ENCODE measurements around the gene OR14I1.

The OR14I1 gene

GRCh38 chr1:248702714-248703113 lies at the start of gene OR14I1:
OR14I1 (minus strand) TSS chr1:248702766.
- no peak for TF ChIP-seq JUND (IDR thresholded peaks at IDR 0.05; ENCODE audit: low read depth)
- no peak for DNase-seq (ENCODE audit: low read depth in 1 of 2, low spot score in 1 of 2)
- in situ Hi-C loops (cut with HindIII; ENCODE audit: low pct_unique_long_range_greater_than_20kb, low sequenced_read_pairs) = no loop called here

GRCh38 chr1:248751635-248752034 lies 49.1 kb upstream of the OR14I1 start:
- in situ Hi-C loops (cut with HindIII; ENCODE audit: low pct_unique_long_range_greater_than_20kb, low sequenced_read_pairs) = no loop called here
- DNase-seq (ENCODE audit: low read depth in 1 of 2, low spot score in 1 of 2) = no peak
- no peak for TF ChIP-seq JUND (IDR thresholded peaks at IDR 0.05; ENCODE audit: low read depth)

GRCh38 chr1:248751142-248751541 lies 48.6 kb upstream of the OR14I1 start:
- DNase-seq (ENCODE audit: low read depth in 1 of 2, low spot score in 1 of 2) = no peak
- in situ Hi-C loops (cut with HindIII; ENCODE audit: low pct_unique_long_range_greater_than_20kb, low sequenced_read_pairs) = no loop called here

DNA sequence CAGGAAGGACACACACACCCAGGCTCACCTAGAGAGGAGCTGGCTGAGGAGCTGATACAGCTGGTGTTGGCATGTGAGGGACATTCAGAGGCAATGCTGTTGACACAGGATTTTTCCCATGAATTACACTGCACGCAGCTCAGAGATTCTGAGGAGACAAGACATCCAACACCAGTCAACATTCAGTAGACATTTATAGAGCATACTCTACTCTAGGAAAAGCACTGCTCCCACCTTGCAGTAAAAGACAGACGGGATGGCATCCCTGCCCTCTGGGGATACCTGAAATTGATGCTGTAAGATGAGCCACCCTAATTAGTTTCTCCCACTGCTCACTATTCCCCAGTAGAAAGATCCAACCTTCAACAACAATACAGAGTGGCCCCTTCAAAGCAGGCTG lies 47.9 kb upstream of the OR14I1 start:
- no peak for TF ChIP-seq JUND (IDR thresholded peaks at IDR 0.05; ENCODE audit: low read depth)
- in situ Hi-C loops (cut with HindIII; ENCODE audit: low pct_unique_long_range_greater_than_20kb, low sequenced_read_pairs) = no loop called here
- no peak for DNase-seq (ENCODE audit: low read depth in 1 of 2, low spot score in 1 of 2)

More at GRCh38 chr1:248751142-248751541, 48.6 kb upstream of the OR14I1 start:
- TF ChIP-seq JUND (IDR thresholded peaks at IDR 0.05; ENCODE audit: low read depth) = no peak

DNA sequence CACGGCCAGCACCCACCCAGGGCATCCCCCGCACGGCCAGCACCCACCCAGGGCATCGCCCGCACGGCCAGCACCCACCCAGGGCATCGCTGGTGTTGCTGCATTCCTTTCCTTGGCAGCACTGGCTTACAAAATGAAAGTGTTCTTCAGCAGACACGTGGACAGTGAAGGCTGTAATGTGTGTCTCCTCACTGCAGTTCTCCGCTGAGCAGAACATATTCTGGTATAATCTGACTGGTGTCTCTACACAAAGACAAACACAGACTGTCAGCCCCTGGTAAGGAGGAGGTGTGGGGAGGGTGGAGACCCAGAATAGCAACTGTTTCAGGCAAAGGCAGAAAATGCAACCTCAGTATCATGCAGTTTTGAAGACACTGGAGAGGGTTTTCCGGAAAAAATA lies 45.6 kb upstream of the OR14I1 start:
- in situ Hi-C loops (cut with HindIII; ENCODE audit: low pct_unique_long_range_greater_than_20kb, low sequenced_read_pairs) = no loop called here
- TF ChIP-seq JUND (IDR thresholded peaks at IDR 0.05; ENCODE audit: low read depth) = no peak
- peak in 1 of 2 experiments; percentile 50 for DNase-seq (ENCODE audit: low read depth in 1 of 2, low spot score in 1 of 2)

- no peak for TF ChIP-seq JUND (IDR thresholded peaks at IDR 0.05; ENCODE audit: low read depth)
- in situ Hi-C loops (cut with HindIII; ENCODE audit: low pct_unique_long_range_greater_than_20kb, low sequenced_read_pairs) = no loop called here
- no peak for DNase-seq (ENCODE audit: low read depth in 1 of 2, low spot score in 1 of 2)
Measured at GRCh38 chr1:248740876-248741275, 38.3 kb upstream of the OR14I1 start.

- DNase-seq (ENCODE audit: low read depth in 1 of 2, low spot score in 1 of 2) = no peak
- no peak for TF ChIP-seq JUND (IDR thresholded peaks at IDR 0.05; ENCODE audit: low read depth)
- in situ Hi-C loops (cut with HindIII; ENCODE audit: low pct_unique_long_range_greater_than_20kb, low sequenced_read_pairs) = no loop called here
Measured at GRCh38 chr1:248739572-248740205, 37.1 kb upstream of the OR14I1 start.

- in situ Hi-C loops (cut with HindIII; ENCODE audit: low pct_unique_long_range_greater_than_20kb, low sequenced_read_pairs) = no loop called here
- TF ChIP-seq JUND (IDR thresholded peaks at IDR 0.05; ENCODE audit: low read depth) = no peak
- no peak for DNase-seq (ENCODE audit: low read depth in 1 of 2, low spot score in 1 of 2)
Measured at GRCh38 chr1:248737457-248737856, 34.9 kb upstream of the OR14I1 start.

- TF ChIP-seq JUND (IDR thresholded peaks at IDR 0.05; ENCODE audit: low read depth) = no peak
- in situ Hi-C loops (cut with HindIII; ENCODE audit: low pct_unique_long_range_greater_than_20kb, low sequenced_read_pairs) = no loop called here
- DNase-seq (ENCODE audit: low read depth in 1 of 2, low spot score in 1 of 2) = no peak
Measured at GRCh38 chr1:248736977-248737376, 34.4 kb upstream of the OR14I1 start.

GRCh38 chr1:248733566-248733965 lies 31.0 kb upstream of the OR14I1 start:
- in situ Hi-C loops (cut with HindIII; ENCODE audit: low pct_unique_long_range_greater_than_20kb, low sequenced_read_pairs) = no loop called here
- TF ChIP-seq JUND (IDR thresholded peaks at IDR 0.05; ENCODE audit: low read depth) = no peak
- no peak for DNase-seq (ENCODE audit: low read depth in 1 of 2, low spot score in 1 of 2)

DNA sequence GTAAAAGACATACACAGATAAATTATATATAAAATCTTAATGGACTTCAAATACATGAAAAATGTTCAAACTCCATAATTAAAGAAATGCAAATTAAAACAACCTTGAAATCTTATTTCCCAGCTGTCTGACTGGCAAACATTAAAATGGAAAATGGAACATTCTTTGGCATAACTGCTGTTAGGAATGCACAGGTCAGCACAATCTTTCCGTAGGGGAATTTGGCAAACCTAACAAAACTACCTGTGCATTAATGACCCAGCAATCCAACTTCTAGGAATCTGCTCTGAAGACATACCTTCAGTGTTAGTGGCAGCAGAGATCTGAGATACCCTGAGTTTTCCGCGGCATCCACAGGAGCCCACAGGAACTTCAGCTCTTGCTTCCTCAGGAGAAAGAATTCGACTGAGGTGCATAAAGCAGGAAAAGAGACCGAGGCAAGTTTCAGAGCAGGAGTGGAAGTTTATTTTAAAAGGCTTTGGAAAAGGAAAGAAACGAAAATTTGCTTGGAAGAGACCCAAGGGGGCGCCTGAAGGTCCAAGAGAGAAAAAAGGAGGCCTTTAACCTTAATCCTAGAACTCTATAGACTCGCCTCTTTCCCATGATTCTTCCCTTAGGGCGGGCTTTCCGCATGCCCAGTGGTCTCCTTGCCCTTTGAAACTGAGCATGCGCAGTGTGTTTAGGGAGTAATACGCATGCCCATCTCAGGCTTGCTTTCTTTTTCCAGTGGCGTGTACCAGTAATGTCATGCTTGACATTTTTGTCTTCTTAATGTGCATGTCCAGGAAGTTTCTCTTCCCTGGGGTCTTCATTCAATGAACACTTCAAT lies 28.2 kb upstream of the OR14I1 start:
- in situ Hi-C loops (cut with HindIII; ENCODE audit: low pct_unique_long_range_greater_than_20kb, low sequenced_read_pairs) = no loop called here
- no peak for TF ChIP-seq JUND (IDR thresholded peaks at IDR 0.05; ENCODE audit: low read depth)
- peak; percentile 61 to 89 for DNase-seq (ENCODE audit: low read depth in 1 of 2, low spot score in 1 of 2)

- in situ Hi-C loops (cut with HindIII; ENCODE audit: low pct_unique_long_range_greater_than_20kb, low sequenced_read_pairs) = no loop called here
- no peak for TF ChIP-seq JUND (IDR thresholded peaks at IDR 0.05; ENCODE audit: low read depth)
- peak in 1 of 2 experiments; percentile 35 for DNase-seq (ENCODE audit: low read depth in 1 of 2, low spot score in 1 of 2)
Measured at GRCh38 chr1:248714248-248714647, 11.7 kb upstream of the OR14I1 start.

GRCh38 chr1:248710305-248710900 lies 7.8 kb upstream of the OR14I1 start:
- no peak for DNase-seq (ENCODE audit: low read depth in 1 of 2, low spot score in 1 of 2)
- in situ Hi-C loops (cut with HindIII; ENCODE audit: low pct_unique_long_range_greater_than_20kb, low sequenced_read_pairs) = no loop called here

More at GRCh38 chr1:248710305-248710900, 7.8 kb upstream of the OR14I1 start:
- TF ChIP-seq JUND (IDR thresholded peaks at IDR 0.05; ENCODE audit: low read depth) = no peak
